T-cell (primary cell): ENCODE measurements around the gene RBPJ. TPM values are rescaled to one million over a fixed set of nuclear protein-coding genes. Genes with fewer than 3 reads are reported as not detected.

Source experiments
- ATAC-seq, 4 experiments: fragments of 200-7000 bp in 3 of 4; fragments of 150-1000 bp in 1 of 4; cut with Tn5 transposase; replicated peaks in 1 of 4; 1 replicate in 3 of 4; 2 replicates in 1 of 4; pipeline ENCODE4 v1.10.0; 2021; ENCODE audit warnings: moderate library complexity in 3 of 4, mild to moderate bottlenecking in 2 of 4, moderate number of reproducible peaks in 1 of 4
- CTCF ChIA-PET, 2 donors: fragments of 300-600 bp; sonication (Branson Sonifier 250); formaldehyde crosslinking; loops; one replicate each; lab custom pipeline; 2022; ENCODE audit warnings: antibody characterized with exemption in 2 of 2; lab: Charles Lee
- POLR2A ChIA-PET, 2 donors: fragments of 300-600 bp; sonication (Branson Sonifier 250); formaldehyde crosslinking; loops; one replicate each; lab custom pipeline; 2022; ENCODE audit warnings: antibody characterized with exemption in 2 of 2; lab: Charles Lee
- DNase-seq, 35 experiments: peaks; one replicate each; pipeline versions ENCODE4 v3.0.0 to v3.0.0-alpha.2; 2013 to 2023
- H3K27ac ChIP-seq: one replicate; pipeline ENCODE4 v1.5.1; 2013; ENCODE audit warnings: low read length
- H3K27me3 ChIP-seq, 2 experiments: replicated peaks in 1 of 2; 1 replicate in 1 of 2; 2 replicates in 1 of 2; pipeline versions ENCODE4 v1.6.1 to v1.7.0; 2013; ENCODE audit warnings: low read length in 1 of 2, mixed read lengths in 1 of 2; ENCODE audit not compliant: control insufficient read depth in 2 of 2, insufficient read depth in 2 of 2; ENCODE audit errors: extremely low read depth in 1 of 2
- H3K36me3 ChIP-seq, 2 donors: 1 replicate in 1 of 2; 2 replicates in 1 of 2; pipeline versions ENCODE4 v1.6.1 to v1.7.0; 2013; ENCODE audit warnings: low read length in 1 of 2; ENCODE audit not compliant: control insufficient read depth in 2 of 2, insufficient read depth in 1 of 2; ENCODE audit errors: extremely low read depth in 1 of 2
- H3K4me1 ChIP-seq, 2 experiments: 1 replicate in 1 of 2; 2 replicates in 1 of 2; pipeline versions ENCODE4 v1.6.1 to v1.7.0; 2013; ENCODE audit warnings: low read length in 2 of 2, mixed read lengths in 1 of 2; ENCODE audit not compliant: insufficient read depth in 2 of 2, control insufficient read depth in 1 of 2; ENCODE audit errors: extremely low read depth in 1 of 2
- H3K4me3 ChIP-seq, 2 donors: 1 replicate in 1 of 2; 2 replicates in 1 of 2; pipeline versions ENCODE4 v1.5.1 to v1.7.0; 2013; ENCODE audit warnings: mild to moderate bottlenecking in 2 of 2, low read length in 1 of 2, moderate library complexity in 1 of 2; ENCODE audit not compliant: control insufficient read depth in 1 of 2; ENCODE audit errors: extremely low read depth in 1 of 2
- H3K9me3 ChIP-seq: 2 replicates; pipeline ENCODE4 v1.7.0; 2013
- H3K27ac Mint-ChIP-seq, 2 donors: one replicate each; pipeline ENCODE4 v1.8.0; 2020 to 2021; ENCODE audit warnings: mild to moderate bottlenecking in 2 of 2, mixed read lengths in 2 of 2
- H3K27me3 Mint-ChIP-seq, 2 donors: one replicate each; pipeline ENCODE4 v1.8.0; 2021 to 2022; ENCODE audit warnings: mixed read lengths in 2 of 2
- H3K36me3 Mint-ChIP-seq: one replicate; pipeline ENCODE4 v1.8.0; 2021; ENCODE audit warnings: mixed read lengths
- H3K4me1 Mint-ChIP-seq, 3 donors: one replicate each; pipeline ENCODE4 v1.8.0; 2020 to 2022; ENCODE audit warnings: mixed read lengths in 3 of 3, mild to moderate bottlenecking in 1 of 3
- H3K4me3 Mint-ChIP-seq, 3 donors: one replicate each; pipeline ENCODE4 v1.8.0; 2020 to 2022; ENCODE audit warnings: mild to moderate bottlenecking in 3 of 3, mixed read lengths in 3 of 3, moderate library complexity in 3 of 3
- H3K9me3 Mint-ChIP-seq, 3 donors: one replicate each; pipeline ENCODE4 v1.8.0; 2020 to 2022; ENCODE audit warnings: mixed read lengths in 3 of 3
- WGBS: methylation state at CpG from one replicate; pipeline ENCODE4 v1.1.5; 2013; ENCODE audit warnings: missing lambda C conversion rate; ENCODE audit not compliant: insufficient coverage; 5-methylcytosine and 5-hydroxymethylcytosine counted together
- total RNA-seq, 35 experiments: library from RNA in 6 of 35; stranded (reverse) in 6 of 35; fragments of 120-200 nt in 1 of 35; gene quantifications; one replicate each; pipeline versions ENCODE4 v1.2.1 to v1.2.4 and lab custom pipeline; 2013 to 2026

Gene RBPJ
- total RNA-seq, 5 donors from 2014 or later (not counting 1 experiment from before 2014, with no cell fraction given): 55.6 to 81.1 (median 60.5) TPM

DNA sequence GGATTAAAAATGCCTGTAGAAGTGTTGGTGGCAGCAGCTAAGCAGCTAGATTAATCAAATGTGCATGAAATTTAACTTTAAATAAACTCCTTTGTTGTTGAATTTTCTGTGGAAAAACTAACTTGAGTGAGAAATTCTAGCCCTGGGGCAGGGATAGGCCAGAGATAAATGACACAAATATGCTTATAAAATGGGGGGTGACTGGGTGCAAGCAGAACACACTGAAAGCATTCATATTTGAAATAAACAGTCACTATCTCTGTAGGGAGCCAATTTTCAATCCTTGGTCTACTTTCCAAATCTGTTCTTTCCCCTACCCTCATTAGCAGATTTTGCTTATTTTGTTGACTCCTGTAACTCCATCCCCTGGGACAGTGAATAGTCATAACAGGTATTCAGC lies 47.9 kb downstream of the RBPJ start:
- Histone ChIP-seq H3K4me3 (no peak overlapping the region), H3K4me1 (peaks cover 10 to 12% of the 10 kb centered on the region in 2 experiments), H3K27ac (no peak overlapping the region), H3K27me3 (no peaks in the 10 kb centered on the region), H3K9me3 (no peaks in the 10 kb centered on the region), H3K36me3 (peaks cover 3 to 5% of the 10 kb centered on the region in 2 donors)
- peaks cover 31% of the 10 kb centered on the region for H3K36me3 Mint-ChIP-seq
- H3K27ac Mint-ChIP-seq: no peak overlapping the region
- POLR2A ChIA-PET: no interaction called here
- CTCF ChIA-PET: no interaction called here
- ATAC-seq: no peak
- no peak for DNase-seq
- no peaks in the 10 kb centered on the region for H3K9me3 Mint-ChIP-seq
- no peak overlapping the region for H3K4me3 Mint-ChIP-seq
- H3K27me3 Mint-ChIP-seq: no peaks in the 10 kb centered on the region
- peaks cover 30 to 36% (median 33%) of the 10 kb centered on the region in 3 donors for H3K4me1 Mint-ChIP-seq

DNA sequence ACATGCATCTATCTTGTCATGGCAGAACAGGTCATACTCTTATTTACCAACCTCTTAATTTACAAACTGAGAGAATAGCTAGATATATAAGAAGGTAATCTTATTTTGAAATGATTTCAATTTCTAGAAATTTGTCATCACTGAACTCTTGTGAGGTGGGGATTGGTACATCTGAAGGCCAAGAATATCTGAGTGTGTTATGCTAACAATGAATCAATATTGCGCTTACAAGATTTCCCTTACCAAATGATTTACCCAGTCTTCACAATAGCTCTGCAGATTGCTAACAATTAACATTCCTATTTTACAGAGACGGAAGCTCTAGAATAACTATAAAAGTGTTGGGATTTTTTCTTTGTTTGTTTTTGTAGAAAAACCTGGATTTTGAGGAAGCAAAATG lies 48.3 kb downstream of the RBPJ start:
- ATAC-seq (no peak), DNase-seq (no peak)
- Mint-ChIP-seq H3K27ac (no peak overlapping the region), H3K4me3 (no peak overlapping the region), H3K4me1 (peaks cover 32 to 37% (median 34%) of the 10 kb centered on the region in 3 donors), H3K36me3 (peaks cover 31% of the 10 kb centered on the region), H3K9me3 (no peaks in the 10 kb centered on the region), H3K27me3 (no peaks in the 10 kb centered on the region)
- WGBS: no CpG with 5 or more reads among the region's 2 CpGs
- POLR2A ChIA-PET: no interaction called here
- Histone ChIP-seq H3K4me1 (peaks cover 12 to 14% of the 10 kb centered on the region in 2 experiments), H3K27ac (no peak overlapping the region), H3K4me3 (no peak overlapping the region), H3K36me3 (peaks cover 3 to 5% of the 10 kb centered on the region in 2 donors), H3K27me3 (no peaks in the 10 kb centered on the region), H3K9me3 (no peaks in the 10 kb centered on the region)
- CTCF ChIA-PET: interaction anchor here in 1 of 2 donors (0.6 kb wide), 1 partner anchor 40 kb away, joined by 3 read pairs; no protein-coding TSS in a partner anchor

- no peaks in the 10 kb centered on the region for H3K27me3 Mint-ChIP-seq
- CTCF ChIA-PET: interaction anchor here in 1 of 2 donors (0.6 to 0.8 kb wide), 2 partner anchors 38 to 39 kb away, joined by 3 read pairs; no protein-coding TSS in a partner anchor
- Histone ChIP-seq H3K4me1 (peaks cover 12 to 14% of the 10 kb centered on the region in 2 experiments), H3K9me3 (no peaks in the 10 kb centered on the region), H3K27ac (no peak overlapping the region), H3K36me3 (peaks cover 3 to 5% of the 10 kb centered on the region in 2 donors), H3K4me3 (no peak overlapping the region), H3K27me3 (peaks cover 0 to 3% of the 10 kb centered on the region in 2 experiments)
- DNase-seq: no peak
- peaks cover 28% of the 10 kb centered on the region for H3K36me3 Mint-ChIP-seq
- peaks cover 35 to 37% (median 37%) of the 10 kb centered on the region in 3 donors for H3K4me1 Mint-ChIP-seq
- ATAC-seq: no peak
- no peak overlapping the region for H3K4me3 Mint-ChIP-seq
- POLR2A ChIA-PET: no interaction called here
- no peaks in the 10 kb centered on the region for H3K9me3 Mint-ChIP-seq
- no peak overlapping the region for H3K27ac Mint-ChIP-seq
These were observed 48.8 kb downstream of the RBPJ start for GRCh38 chr4:26369581-26369980.

DNA sequence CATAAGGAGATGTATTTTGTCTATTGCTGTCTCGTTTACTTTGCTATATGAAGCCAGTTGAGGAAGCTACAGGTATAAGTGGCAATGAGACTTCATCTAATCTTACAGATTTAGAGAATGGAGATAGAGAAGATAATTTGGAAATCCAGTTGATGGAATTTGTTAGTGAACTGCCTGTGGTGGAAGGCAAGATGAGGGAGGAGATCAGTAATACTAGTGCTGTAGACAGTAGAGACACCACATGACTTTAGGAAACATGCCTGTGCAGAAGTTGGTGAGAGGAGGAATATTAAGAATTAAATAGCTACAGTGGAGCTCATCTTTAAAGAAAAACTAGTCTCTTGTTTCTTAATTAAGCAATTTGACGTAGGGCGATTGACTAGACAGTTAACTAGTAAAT lies 51.3 kb downstream of the RBPJ start:
- H3K27me3 Mint-ChIP-seq: peaks cover 0 to 2% of the 10 kb centered on the region in 2 donors
- peaks cover 32% of the 10 kb centered on the region for H3K36me3 Mint-ChIP-seq
- H3K27me3 ChIP-seq: peaks cover 0 to 9% of the 10 kb centered on the region in 2 experiments
- DNase-seq (no peak), ATAC-seq (no peak)
- H3K27ac ChIP-seq: no peak overlapping the region
- ChIA-PET POLR2A (interaction anchor here in 1 of 2 donors (0.7 kb wide), 1 partner anchor 470 kb away, joined by 3 read pairs; no protein-coding TSS in a partner anchor), CTCF (interaction anchor here in 1 of 2 donors (0.5 to 1.4 kb wide), 3 partner anchors 18 to 516 kb away, joined by 4 to 13 read pairs (median 6); no protein-coding TSS in a partner anchor)
- H3K4me3 Mint-ChIP-seq: no peak overlapping the region
- WGBS: 100% methylated on average over 1 of the region's 3 CpGs
- H3K36me3 ChIP-seq: peaks cover 0 to 5% of the 10 kb centered on the region in 2 donors
- H3K9me3 Mint-ChIP-seq: no peaks in the 10 kb centered on the region
- H3K4me3 ChIP-seq: no peak overlapping the region
- no peak overlapping the region for H3K27ac Mint-ChIP-seq
- peaks cover 12 to 14% of the 10 kb centered on the region in 2 experiments for H3K4me1 ChIP-seq
- H3K9me3 ChIP-seq: no peaks in the 10 kb centered on the region
- peaks cover 43 to 56% (median 44%) of the 10 kb centered on the region in 3 donors for H3K4me1 Mint-ChIP-seq

DNA sequence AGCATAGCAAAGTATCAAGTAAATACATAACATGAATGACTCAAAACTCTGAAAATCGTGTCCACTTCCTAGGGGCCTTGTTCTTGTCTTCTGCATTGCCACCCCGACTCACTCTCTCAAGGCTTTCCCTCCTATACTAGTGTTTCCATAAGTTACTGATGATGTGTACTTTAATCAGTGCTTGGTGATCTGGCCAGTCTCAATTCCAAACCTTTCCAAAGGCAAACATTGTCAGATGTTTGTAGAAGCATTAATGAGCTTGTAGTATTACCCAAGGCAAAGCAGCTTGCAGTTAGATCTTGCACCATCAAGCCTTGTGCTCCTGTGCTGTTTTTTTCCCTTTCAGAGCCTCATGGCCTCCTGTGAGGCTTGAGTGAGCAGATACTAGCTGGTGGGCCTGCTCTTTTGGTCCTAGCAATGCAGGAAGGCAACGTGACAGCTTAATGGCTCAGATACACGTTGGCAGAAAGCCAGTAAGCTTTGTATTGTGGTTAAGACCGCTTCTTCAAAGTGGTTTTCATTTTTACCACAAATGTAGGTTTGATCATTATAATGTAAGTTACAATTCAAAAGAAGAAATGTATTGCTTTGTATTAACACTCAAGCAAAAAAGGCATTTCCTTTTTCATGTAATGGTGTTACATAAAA lies 51.8 kb downstream of the RBPJ start:
- CTCF ChIA-PET: interaction anchor here in 1 of 2 donors (0.5 to 1.4 kb wide), 6 partner anchors 19 to 517 kb away, joined by 3 to 13 read pairs (median 4); no protein-coding TSS in a partner anchor

DNA sequence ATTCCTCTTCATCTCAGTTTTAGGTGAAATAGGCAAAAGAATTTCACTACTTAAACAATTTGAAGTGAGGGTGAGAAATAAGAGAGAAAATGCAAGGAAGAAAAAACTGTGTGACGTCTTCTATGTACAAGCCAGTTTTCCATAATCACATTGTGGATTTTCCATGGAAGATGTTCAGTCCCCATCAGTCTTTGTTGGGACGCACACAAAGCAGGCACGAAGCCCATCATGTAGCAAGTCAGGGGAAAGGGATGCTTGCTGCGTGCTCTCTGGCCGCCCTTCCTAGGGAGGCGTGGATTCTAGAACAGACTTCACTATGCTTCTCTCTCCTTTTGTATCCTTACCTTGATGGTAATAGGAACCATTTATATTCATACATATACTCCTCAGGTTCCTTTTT lies 54.7 kb downstream of the RBPJ start:
- Mint-ChIP-seq H3K4me3 (no peak overlapping the region), H3K4me1 (peaks cover 59 to 75% (median 59%) of the 10 kb centered on the region in 3 donors), H3K27ac (no peak overlapping the region), H3K9me3 (no peaks in the 10 kb centered on the region), H3K36me3 (peaks cover 16% of the 10 kb centered on the region), H3K27me3 (peaks cover 0 to 2% of the 10 kb centered on the region in 2 donors)
- H3K4me3 ChIP-seq: no peak overlapping the region
- H3K27ac ChIP-seq: no peak overlapping the region
- ChIA-PET POLR2A (interaction anchor here in 1 of 2 donors (0.6 kb wide), 1 partner anchor 334 kb away, joined by 3 read pairs; no protein-coding TSS in a partner anchor), CTCF (interaction anchor here (0.6 kb wide), 2 partner anchors 14 to 1086 kb away, joined by 3 to 4 read pairs; no protein-coding TSS in a partner anchor)
- ATAC-seq (no peak), DNase-seq (no peak)
- peaks cover 0 to 9% of the 10 kb centered on the region in 2 experiments for H3K27me3 ChIP-seq
- peaks cover 12 to 16% of the 10 kb centered on the region in 2 experiments for H3K4me1 ChIP-seq
- no peaks in the 10 kb centered on the region for H3K9me3 ChIP-seq
- peaks cover 0 to 3% of the 10 kb centered on the region in 2 donors for H3K36me3 ChIP-seq
- whole genome bisulfite sequencing: 100% methylated on average over 1 of the region's 6 CpGs

More for the DNA sequence above, 51.8 kb downstream of the RBPJ start:
- H3K27ac Mint-ChIP-seq: peak overlapping the region in 1 of 2 donors; percentile 23
- H3K36me3 ChIP-seq: peaks cover 0 to 3% of the 10 kb centered on the region in 2 donors
- H3K9me3 ChIP-seq: no peaks in the 10 kb centered on the region
- H3K4me1 ChIP-seq: peaks cover 12 to 14% of the 10 kb centered on the region in 2 experiments
- H3K27ac ChIP-seq: no peak overlapping the region
- peaks cover 31% of the 10 kb centered on the region for H3K36me3 Mint-ChIP-seq
- DNase-seq (peak in 34 of 35 experiments; percentile 5 to 82 (median 32)), ATAC-seq (peak; percentile 43 to 94 (median 90))
- H3K4me1 Mint-ChIP-seq: peaks cover 48 to 62% (median 50%) of the 10 kb centered on the region in 3 donors
- no peak overlapping the region for H3K4me3 ChIP-seq
- H3K4me3 Mint-ChIP-seq: peak overlapping the region in 2 of 3 donors; percentile 1 to 13
- WGBS: no CpG with 5 or more reads among the region's 5 CpGs
- POLR2A ChIA-PET: interaction anchor here in 1 of 2 donors (0.7 kb wide), 1 partner anchor 471 kb away, joined by 3 read pairs; no protein-coding TSS in a partner anchor
- peaks cover 0 to 9% of the 10 kb centered on the region in 2 experiments for H3K27me3 ChIP-seq
- peaks cover 0 to 2% of the 10 kb centered on the region in 2 donors for H3K27me3 Mint-ChIP-seq
- H3K9me3 Mint-ChIP-seq: no peaks in the 10 kb centered on the region
